WTC11 (cell line): ENCODE measurements around the gene PISD. TPM values are rescaled to one million over a fixed set of nuclear protein-coding genes. Genes with fewer than 3 reads are reported as not detected.

ENCODE experiments used
- ATAC-seq: fragments of 200-7000 bp; cut with Tn5 transposase; 2 replicates; pipeline ENCODE4 v1.10.0; 2021; ENCODE audit warnings: mild to moderate bottlenecking, moderate library complexity
- CTCF ChIA-PET: fragments of 300-600 bp; sonication (Branson Sonifier 250); formaldehyde crosslinking; loops from one replicate; lab custom pipeline; 2021; ENCODE audit warnings: antibody characterized with exemption; lab: Charles Lee
- POLR2A ChIA-PET: fragments of 350-600 bp; sonication (Branson Sonifier 250); formaldehyde crosslinking; loops from one replicate; lab custom pipeline; 2021; ENCODE audit warnings: antibody characterized with exemption; lab: Charles Lee
- DNase-seq: peaks from one replicate; pipeline ENCODE4 v3.0.0; 2021; ENCODE audit warnings: low spot score
- H3K27ac Mint-ChIP-seq: 2 replicates; pipeline ENCODE4 v1.8.0; 2021; ENCODE audit warnings: mixed read lengths
- H3K27me3 Mint-ChIP-seq: 2 replicates; pipeline ENCODE4 v1.8.0; 2021; ENCODE audit warnings: low read depth, mild to moderate bottlenecking, moderate library complexity, mixed read lengths
- H3K36me3 Mint-ChIP-seq: 2 replicates; pipeline ENCODE4 v1.8.0; 2021; ENCODE audit warnings: mixed read lengths
- H3K4me1 Mint-ChIP-seq: 2 replicates; pipeline ENCODE4 v1.8.0; 2022; ENCODE audit warnings: mixed read lengths
- H3K4me3 Mint-ChIP-seq: 2 replicates; pipeline ENCODE4 v1.8.0; 2021; ENCODE audit warnings: mild to moderate bottlenecking, moderate library complexity, mixed read lengths
- H3K9me3 Mint-ChIP-seq: 2 replicates; pipeline ENCODE4 v1.8.0; 2021; ENCODE audit warnings: mixed read lengths
- AR ChIP-seq: fragments of 250-450 bp; sonication (Bioruptor Pico); IDR thresholded peaks from 2 replicates; pipeline ENCODE4 v1.9.0; 2021; ENCODE audit warnings: mild to moderate bottlenecking
- ATF1 ChIP-seq: sonication (generic); formaldehyde crosslinking; IDR thresholded peaks from 2 replicates; pipeline ENCODE4 v1.8.1; 2023; ENCODE audit warnings: mild to moderate bottlenecking, moderate library complexity, missing genetic modification reagents
- ATF2 ChIP-seq: sonication (generic); formaldehyde crosslinking; IDR thresholded peaks from 2 replicates; pipeline ENCODE4 v1.8.1; 2022; ENCODE audit warnings: low read depth, missing genetic modification reagents, borderline replicate concordance
- ATF6 ChIP-seq: sonication (generic); formaldehyde crosslinking; IDR thresholded peaks from 2 replicates; pipeline ENCODE4 v1.8.1; 2023; ENCODE audit warnings: mild to moderate bottlenecking, missing genetic modification reagents
- CREB1 ChIP-seq: sonication (generic); formaldehyde crosslinking; IDR thresholded peaks from 2 replicates; pipeline ENCODE4 v1.8.0; 2023; ENCODE audit warnings: mild to moderate bottlenecking, missing genetic modification reagents
- ELF4 ChIP-seq: sonication (generic); formaldehyde crosslinking; IDR thresholded peaks from 2 replicates; pipeline ENCODE4 v1.8.1; 2022; ENCODE audit warnings: low read depth, mild to moderate bottlenecking, moderate library complexity, missing genetic modification reagents
- ETV6 ChIP-seq: sonication (generic); formaldehyde crosslinking; IDR thresholded peaks from 2 replicates; pipeline ENCODE4 v1.8.1; 2022; ENCODE audit warnings: mild to moderate bottlenecking, missing genetic modification reagents
- MYBL2 ChIP-seq: sonication (generic); formaldehyde crosslinking; IDR thresholded peaks from 2 replicates; pipeline ENCODE4 v1.8.1; 2023; ENCODE audit warnings: mild to moderate bottlenecking, moderate library complexity, missing genetic modification reagents
- SMAD4 ChIP-seq: sonication (generic); formaldehyde crosslinking; IDR thresholded peaks from 2 replicates; pipeline ENCODE4 v1.8.0; 2022; ENCODE audit warnings: mild to moderate bottlenecking, missing genetic modification reagents
- SOX15 ChIP-seq: fragments of 250-450 bp; sonication (Bioruptor Pico); IDR thresholded peaks from 2 replicates; pipeline ENCODE4 v1.9.0; 2021; ENCODE audit warnings: mild to moderate bottlenecking
- ZMAT4 ChIP-seq: fragments of 250-450 bp; sonication (Bioruptor Pico); IDR thresholded peaks from 2 replicates; pipeline ENCODE4 v1.9.0; 2021; ENCODE audit warnings: mild to moderate bottlenecking
- ZNF416 ChIP-seq: fragments of 250-450 bp; sonication (Bioruptor Pico); IDR thresholded peaks from 2 replicates; pipeline ENCODE4 v1.9.0; 2021; ENCODE audit warnings: mild to moderate bottlenecking, inconsistent platforms
- ZNF423 ChIP-seq: fragments of 250-450 bp; sonication (Bioruptor Pico); IDR thresholded peaks from 2 replicates; pipeline ENCODE4 v2.1.2; 2022; ENCODE audit warnings: mild to moderate bottlenecking, moderate library complexity
- ZNF532 ChIP-seq: fragments of 250-450 bp; sonication (Bioruptor Pico); IDR thresholded peaks from 2 replicates; pipeline ENCODE4 v1.9.0; 2021; ENCODE audit warnings: mild to moderate bottlenecking, borderline replicate concordance
- total RNA-seq: library from RNA; stranded (reverse); gene quantifications from 3 replicates; pipeline ENCODE4 v1.2.3, GENCODE V29; 2021

Gene PISD
- total RNA-seq, 1 experiment from 2014 or later, result 55.7 TPM

GRCh38 chr22:31653944-31654343 lies 8.1 kb downstream of the PISD start:
- CTCF ChIA-PET, result interaction anchor here (2.0 to 2.5 kb wide), 2 partner anchors 12 to 317 kb away, joined by 6 read pairs; no protein-coding TSS in a partner anchor
- no peaks in the 10 kb centered on the region for H3K9me3 Mint-ChIP-seq
- no peak overlapping the region for H3K4me3 Mint-ChIP-seq
- peak overlapping the region; percentile 75 for H3K27ac Mint-ChIP-seq
- no peak for ATAC-seq
- peaks cover under 1% of the 10 kb centered on the region; the same call in 1 of the 2 replicates for H3K4me1 Mint-ChIP-seq
- DNase-seq, result no peak
- H3K27me3 Mint-ChIP-seq, result no peaks in the 10 kb centered on the region
- peaks cover 13% of the 10 kb centered on the region for H3K36me3 Mint-ChIP-seq
- TF ChIP-seq ATF2 (CRISPR knock-in tag) (no peak), MYBL2 (no peak), ZMAT4 (CRISPR knock-in tag) (no peak), ELF4 (CRISPR knock-in tag) (no peak), SOX15 (CRISPR knock-in tag) (no peak), ATF6 (CRISPR knock-in tag) (no peak), ZNF416 (CRISPR knock-in tag) (no peak)
- POLR2A ChIA-PET, result no interaction called here

- Mint-ChIP-seq H3K4me1 (peaks cover 7% of the 10 kb centered on the region), H3K4me3 (no peak overlapping the region), H3K36me3 (peaks cover 18% of the 10 kb centered on the region), H3K27ac (no peak overlapping the region), H3K9me3 (no peaks in the 10 kb centered on the region), H3K27me3 (no peaks in the 10 kb centered on the region)
- CTCF ChIA-PET, result interaction anchor here (2.0 kb wide), 1 partner anchor 317 kb away, joined by 6 read pairs; no protein-coding TSS in a partner anchor
- POLR2A ChIA-PET, result no interaction called here
- TF ChIP-seq ETV6 (CRISPR knock-in tag), result no peak
- TF ChIP-seq ZNF423 (CRISPR knock-in tag), result no peak
- TF ChIP-seq AR, result no peak
- no peak for TF ChIP-seq CREB1 (CRISPR knock-in tag)
- no peak for ATAC-seq
- no peak for DNase-seq
Measured at GRCh38 chr22:31652911-31653684, 8.9 kb downstream of the PISD start.

- Mint-ChIP-seq H3K4me1 (peaks cover 15% of the 10 kb centered on the region), H3K27me3 (no peaks in the 10 kb centered on the region), H3K36me3 (peaks cover 28% of the 10 kb centered on the region), H3K9me3 (no peaks in the 10 kb centered on the region), H3K27ac (no peak overlapping the region), H3K4me3 (no peak overlapping the region)
- ATAC-seq (no peak), DNase-seq (no peak)
- ChIA-PET POLR2A (no interaction called here), CTCF (no interaction called here)
- no peak for TF ChIP-seq SMAD4 (CRISPR knock-in tag)
- no peak for TF ChIP-seq ZNF532 (CRISPR knock-in tag)
- TF ChIP-seq ATF1 (CRISPR knock-in tag), result no peak
Measured at GRCh38 chr22:31652088-31652487, 9.9 kb downstream of the PISD start.
